Fibroblast of pulmonary artery (primary cell): ENCODE data around the gene HMX3.

Source experiments
- DNase-seq: peaks from one replicate; pipeline ENCODE4 v3.0.0-alpha.2; 2010; ENCODE audit warnings: low read depth
- H3K4me3 ChIP-seq: replicated peaks from 2 replicates; pipeline ENCODE4 v1.5.1; 2011; ENCODE audit warnings: low read depth, mild to moderate bottlenecking, control low read depth, low read length, moderate library complexity
- CTCF ChIP-seq: IDR thresholded peaks from 2 replicates; pipeline ENCODE4 v1.5.1; 2011; ENCODE audit warnings: mild to moderate bottlenecking, control low read depth, low read length, inconsistent platforms; ENCODE audit errors: missing control alignments

The HMX3 gene

GRCh38 chr10:123180101-123181090, 44.6 kb downstream of the HMX3 start:
- no peak for TF ChIP-seq CTCF
- no peak overlapping the region for H3K4me3 ChIP-seq
- no peak for DNase-seq

- DNase-seq, result no peak
- no peak overlapping the region for H3K4me3 ChIP-seq
- no peak for TF ChIP-seq CTCF
Observed at GRCh38 chr10:123183724-123184123, 48.0 kb downstream of the HMX3 start.

GRCh38 chr10:123187781-123188180, 52.0 kb downstream of the HMX3 start:
- no peak for TF ChIP-seq CTCF
- DNase-seq, result no peak
- no peak overlapping the region for H3K4me3 ChIP-seq
